ENCODE results near the gene LRSAM1.

LRSAM1 gene

GRCh38 chr9:127426756-127427155 lies 24.6 kb upstream of the LRSAM1 start:
- no peak for DNase-seq (ENCODE audit: low read depth)

GRCh38 chr9:127428348-127428747 lies 23.0 kb upstream of the LRSAM1 start:
- DNase-seq (ENCODE audit: low read depth), result no peak

- DNase-seq (ENCODE audit: low read depth), result no peak
These were observed 20.9 kb upstream of the LRSAM1 start for GRCh38 chr9:127430415-127430814.

- DNase-seq (ENCODE audit: low read depth), result no peak
These were observed 13.6 kb upstream of the LRSAM1 start for GRCh38 chr9:127437497-127438264.

GRCh38 chr9:127438394-127438793 lies 12.9 kb upstream of the LRSAM1 start:
- DNase-seq (ENCODE audit: low read depth), result no peak

- no peak for DNase-seq (ENCODE audit: low read depth)
These were observed 6.9 kb upstream of the LRSAM1 start for GRCh38 chr9:127444283-127444920.

GRCh38 chr9:127444921-127445850 lies 6.1 kb upstream of the LRSAM1 start:
- no peak for DNase-seq (ENCODE audit: low read depth)

- DNase-seq (ENCODE audit: low read depth), result no peak
These were observed 5.2 kb upstream of the LRSAM1 start for GRCh38 chr9:127445851-127446712.

- no peak for DNase-seq (ENCODE audit: low read depth)
These were observed 4.4 kb upstream of the LRSAM1 start for GRCh38 chr9:127446713-127447415.

- DNase-seq (ENCODE audit: low read depth), result no peak
These were observed 3.7 kb upstream of the LRSAM1 start for GRCh38 chr9:127447416-127448111.

- DNase-seq (ENCODE audit: low read depth), result no peak
These were observed 3.1 kb upstream of the LRSAM1 start for GRCh38 chr9:127448112-127448805.

GRCh38 chr9:127449332-127449966 lies 1.9 kb upstream of the LRSAM1 start:
- DNase-seq (ENCODE audit: low read depth), result no peak

- no peak for DNase-seq (ENCODE audit: low read depth)
These were observed 1.0 kb upstream of the LRSAM1 start for GRCh38 chr9:127450243-127450760.

GRCh38 chr9:127451608-127451857 lies 223 bp downstream of the LRSAM1 start:
- no peak for DNase-seq (ENCODE audit: low read depth)

- no peak for DNase-seq (ENCODE audit: low read depth)
These were observed 747 bp downstream of the LRSAM1 start for GRCh38 chr9:127451858-127452656.

GRCh38 chr9:127452691-127453090 lies 1.4 kb downstream of the LRSAM1 start:
- no peak for DNase-seq (ENCODE audit: low read depth)

- no peak for DNase-seq (ENCODE audit: low read depth)
These were observed 4.1 kb downstream of the LRSAM1 start for GRCh38 chr9:127455324-127455992.
